ENCODE measurements around the gene WDR59. TPM values are rescaled to one million over a fixed set of nuclear protein-coding genes. Genes with fewer than 3 reads are reported as not detected.

The WDR59 gene
- total and polyA plus RNA-seq, 9 of the 15 experiments (the other 6 are each of a cell fraction or from before 2014, with no cell fraction given), result 12.7 to 126 (median 34.7) TPM

DNA sequence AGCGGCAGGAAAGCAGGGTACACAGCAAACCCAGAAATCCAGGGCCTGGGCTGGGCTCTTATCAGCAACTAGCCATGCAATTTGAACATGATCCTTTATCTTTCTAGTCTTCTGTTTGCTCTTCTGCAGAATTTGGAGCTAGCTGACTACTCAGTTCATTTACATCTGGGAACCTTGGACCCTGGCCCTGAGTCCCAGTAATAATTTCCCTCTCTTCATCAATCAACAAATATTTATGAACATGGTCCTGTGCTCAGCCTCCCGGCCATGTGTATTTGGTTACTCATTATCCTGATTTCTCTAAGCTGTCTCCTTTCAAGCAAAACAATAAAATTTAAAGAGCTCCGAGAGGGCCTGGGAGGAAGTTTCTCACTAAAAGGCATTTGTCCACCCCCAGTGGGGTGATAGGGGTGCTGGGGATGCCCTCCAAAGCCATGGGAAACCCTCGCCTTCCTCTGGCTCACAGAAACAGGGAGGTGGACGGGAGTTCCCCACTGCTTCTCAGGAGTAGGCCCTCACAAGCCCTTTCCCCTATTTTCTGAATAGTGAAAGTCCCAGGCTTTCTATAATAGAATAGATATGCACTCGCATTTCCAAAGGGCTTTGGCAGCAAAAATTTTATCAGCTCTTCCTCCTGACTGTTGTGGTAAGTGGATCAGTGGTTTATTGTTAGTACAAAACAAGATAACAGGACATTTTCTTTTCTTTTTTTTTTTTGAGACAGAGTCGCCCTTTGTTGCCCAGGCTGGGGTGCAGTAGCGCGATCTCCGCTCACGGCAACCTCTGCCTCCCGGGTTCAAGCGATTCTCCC lies 6.9 kb upstream of the WDR59 start (continued):
- 0 out of 2 replicates have a peak, but pooled peaks have one; percentile 37 for TF ChIP-seq SMARCC2 (IDR thresholded peaks at IDR 0.05; ENCODE audit: low read depth)
- TF ChIP-seq SRSF9 (IDR thresholded peaks at IDR 0.05; ENCODE audit: borderline replicate concordance, low read depth, low read length), result no peak
- TF ChIP-seq HNRNPL (IDR thresholded peaks at IDR 0.05; ENCODE audit: low read depth, low read length), result no peak
- TF ChIP-seq MTA2 (IDR thresholded peaks at IDR 0.05; ENCODE audit: low read depth), result peak; percentile 62
- TF ChIP-seq TEAD4 (IDR thresholded peaks at IDR 0.05; ENCODE audit: low read length), result peak; percentile 68
- TF ChIP-seq TEAD4 (CRISPR knock-in tag; IDR thresholded peaks at IDR 0.05; ENCODE audit: borderline replicate concordance), result no peak
- TF ChIP-seq ZNF133 (CRISPR knock-in tag; IDR thresholded peaks at IDR 0.05), result no peak
- no peak for TF ChIP-seq ZNF780A (CRISPR knock-in tag; IDR thresholded peaks at IDR 0.05)
- no peak for TF ChIP-seq CREBBP (IDR thresholded peaks at IDR 0.05; ENCODE audit: low read depth, low read length)
- peak; percentile 81 for TF ChIP-seq SMARCA4 (IDR thresholded peaks at IDR 0.05)
- TF ChIP-seq RCOR1 (IDR thresholded peaks at IDR 0.05; ENCODE audit: borderline replicate concordance in 1 of 2, low read depth in 2 of 2, low read length in 2 of 2), result peak in 1 of 2 experiments; percentile 70; a peak in 1 of 4 replicates
- TF ChIP-seq ZNF76 (CRISPR knock-in tag; IDR thresholded peaks at IDR 0.05; ENCODE audit: borderline replicate concordance), result no peak
- peak; percentile 76 for TF ChIP-seq SMARCE1 (IDR thresholded peaks at IDR 0.05)
- 0 out of 2 replicates have a peak, but pooled peaks have one; percentile 22 for TF ChIP-seq GATAD2A (IDR thresholded peaks at IDR 0.05)
- TF ChIP-seq HDAC1 (IDR thresholded peaks at IDR 0.05), result 0 out of 4 replicates have a peak, but pooled peaks of 1 of the 2 experiments have one; percentile 22
- TF ChIP-seq, protein P1, sequence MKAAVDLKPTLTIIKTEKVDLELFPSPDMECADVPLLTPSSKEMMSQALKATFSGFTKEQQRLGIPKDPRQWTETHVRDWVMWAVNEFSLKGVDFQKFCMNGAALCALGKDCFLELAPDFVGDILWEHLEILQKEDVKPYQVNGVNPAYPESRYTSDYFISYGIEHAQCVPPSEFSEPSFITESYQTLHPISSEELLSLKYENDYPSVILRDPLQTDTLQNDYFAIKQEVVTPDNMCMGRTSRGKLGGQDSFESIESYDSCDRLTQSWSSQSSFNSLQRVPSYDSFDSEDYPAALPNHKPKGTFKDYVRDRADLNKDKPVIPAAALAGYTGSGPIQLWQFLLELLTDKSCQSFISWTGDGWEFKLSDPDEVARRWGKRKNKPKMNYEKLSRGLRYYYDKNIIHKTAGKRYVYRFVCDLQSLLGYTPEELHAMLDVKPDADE (conservative IDR thresholded peaks at IDR 0.05; ENCODE audit: control insufficient read depth, low read depth, low read length), result no peak
- no peak for TF ChIP-seq PHF20 (IDR thresholded peaks at IDR 0.05; ENCODE audit: partially characterized antibody)
- 0 out of 2 replicates have a peak, but pooled peaks have one; percentile 34 for TF ChIP-seq FOSL1 (tag; conservative IDR thresholded peaks at IDR 0.05)
- TF ChIP-seq FUS (optimal IDR thresholded peaks at IDR 0.05; ENCODE audit: low read depth, low read length), result no peak
- TF ChIP-seq TEAD1 (CRISPR knock-in tag; IDR thresholded peaks at IDR 0.05), result 0 out of 4 replicates have a peak, but pooled peaks of 1 of the 2 experiments have one; percentile 39
- TF ChIP-seq ARNT (IDR thresholded peaks at IDR 0.05), result 0 out of 4 replicates have a peak, but pooled peaks of 1 of the 2 experiments have one; percentile 26
